HG02763 (cell line): ENCODE results near the gene CFAP99.
A peak's percentile ranks its signal among the peaks of the same experiment; 100 is the strongest.

Experiments
- ATAC-seq: cut with Tn5 transposase; IDR thresholded peaks from one replicate; pipeline ENCODE4 v1.9.1; 2021; ENCODE audit warnings: mild to moderate bottlenecking, moderate library complexity; ENCODE audit not compliant: unreplicated experiment

Gene CFAP99

DNA sequence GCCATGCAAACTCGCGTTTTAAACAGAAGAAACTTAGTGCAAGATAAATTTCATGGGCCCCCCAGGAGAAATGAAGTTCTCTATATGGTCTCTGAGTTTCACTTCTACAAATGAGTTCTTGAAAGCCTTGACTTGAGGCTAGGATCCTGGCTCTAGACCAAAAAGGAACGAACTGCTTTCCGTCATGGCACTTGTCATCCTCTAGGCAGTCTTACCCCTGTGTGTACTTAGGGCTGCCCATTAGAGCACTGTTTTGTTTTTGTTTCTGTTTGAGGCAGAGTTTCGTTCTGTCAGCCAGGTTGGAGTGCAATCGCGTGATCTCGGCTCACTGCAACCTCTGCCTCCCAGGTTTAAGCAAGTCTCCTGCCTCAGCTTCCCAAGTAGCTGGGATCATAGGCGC, 79.2 kb downstream of the CFAP99 start:
- peak; percentile 94 for ATAC-seq

DNA sequence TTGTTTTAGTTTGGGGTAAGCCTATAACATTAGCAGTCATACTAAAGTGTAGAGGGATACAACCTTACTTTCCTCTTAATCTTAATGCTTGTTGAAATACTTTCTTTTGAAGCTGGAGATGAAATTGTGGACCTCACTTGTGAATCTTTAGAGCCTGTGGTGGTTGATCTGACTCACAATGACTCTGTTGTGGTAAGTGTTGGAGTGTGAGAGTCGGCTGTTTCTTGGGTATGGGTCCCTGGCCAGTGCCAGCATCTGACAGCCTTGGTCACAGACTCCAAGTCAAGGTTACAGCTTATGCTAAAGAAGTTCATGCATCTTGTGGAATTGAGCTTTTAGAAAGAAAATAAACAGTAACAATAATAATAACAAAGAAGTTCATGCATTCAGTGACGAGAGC, 81.8 kb downstream of the CFAP99 start:
- ATAC-seq: no peak

DNA sequence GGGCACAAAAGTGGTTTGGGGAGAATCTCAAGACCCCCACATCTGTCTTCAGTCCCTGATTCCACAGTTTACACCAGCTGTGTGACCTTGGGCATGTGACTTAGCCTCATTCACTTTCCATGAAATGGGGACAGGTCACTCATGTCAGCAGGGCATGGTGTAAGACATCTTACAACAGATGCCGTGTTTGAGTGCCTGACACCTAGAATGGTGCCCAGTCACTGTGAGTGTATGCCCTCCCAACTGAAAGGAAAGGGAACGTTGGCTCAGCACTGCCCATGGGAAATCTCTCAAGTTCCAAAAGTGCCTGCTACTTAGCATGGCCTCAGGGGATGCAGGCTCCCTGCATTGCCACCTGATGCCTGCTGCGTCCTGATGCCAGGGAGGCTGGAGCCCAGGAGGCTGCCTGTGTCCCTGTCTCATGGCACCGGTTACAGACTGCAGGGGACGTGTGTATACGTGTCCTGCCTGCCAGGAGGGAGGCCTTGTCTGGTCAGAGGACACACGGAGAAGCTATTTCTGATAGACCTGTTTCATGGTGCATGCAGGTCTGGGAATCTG, 82.4 kb downstream of the CFAP99 start:
- ATAC-seq: no peak

GRCh38 chr4:2503809-2504208, 85.1 kb downstream of the CFAP99 start:
- no peak for ATAC-seq

- ATAC-seq: no peak
Measured at GRCh38 chr4:2507259-2507658, 88.5 kb downstream of the CFAP99 start.

DNA sequence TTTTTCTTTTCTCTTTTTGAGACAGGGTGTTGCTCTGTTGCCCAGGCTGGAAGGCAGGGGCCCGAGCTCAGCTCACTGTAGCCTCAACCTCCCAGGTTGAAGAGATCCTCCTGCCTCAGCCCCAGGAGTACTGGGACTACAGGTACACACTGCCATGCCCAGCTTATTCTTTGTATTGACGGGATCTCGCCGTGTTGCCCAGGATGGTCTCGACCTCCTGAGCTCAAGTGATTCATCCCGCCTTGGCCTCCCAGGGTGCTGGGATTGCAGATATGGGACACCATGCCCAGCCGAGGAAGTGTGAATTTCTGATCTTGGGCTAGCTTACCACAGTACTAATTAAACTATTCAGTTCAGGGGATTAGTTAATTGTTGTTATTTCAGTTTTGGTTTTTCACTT, 89.1 kb downstream of the CFAP99 start:
- ATAC-seq: no peak

- no peak for ATAC-seq
Measured at GRCh38 chr4:2510351-2511259, 91.8 kb downstream of the CFAP99 start.

DNA sequence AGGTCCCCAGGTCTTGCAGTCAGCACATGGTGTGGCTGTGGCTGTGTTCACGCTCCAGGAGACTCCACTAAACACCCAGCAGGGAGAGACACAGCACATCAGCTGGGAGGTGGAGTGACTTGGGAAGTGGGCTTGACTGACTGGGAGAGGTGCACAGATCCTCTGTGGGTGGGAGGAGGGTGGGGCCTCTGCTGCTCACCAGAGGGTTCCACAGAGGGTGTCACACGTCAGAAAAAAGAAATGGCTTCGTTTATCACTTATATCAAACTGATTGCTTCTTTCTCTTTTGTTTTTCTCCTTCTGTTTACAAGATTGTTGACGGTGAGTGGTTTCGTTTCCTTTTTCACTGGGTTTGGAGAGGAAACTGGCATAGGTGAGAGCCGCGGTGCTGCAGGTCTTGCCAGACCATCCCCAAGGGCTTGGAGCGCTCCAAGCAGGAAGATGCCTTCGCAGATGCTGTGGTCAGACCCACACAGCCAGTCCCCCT, 92.9 kb downstream of the CFAP99 start:
- no peak for ATAC-seq
